Transverse colon (tissue), 4 donors: Measurements from ENCODE around the gene HIVEP1. TPM values are rescaled to one million over a fixed set of nuclear protein-coding genes. Genes with fewer than 3 reads are reported as not detected.

Experiments
- DNase-seq: peaks from one replicate; pipeline ENCODE4 v3.0.0-alpha.2; 2019
- H3K27ac ChIP-seq, 4 donors: fragments of 200-600 bp; sonication (generic); 2 replicates each; pipeline ENCODE4 v1.5.1; 2016 to 2018; ENCODE audit warnings: inconsistent platforms in 4 of 4
- H3K27me3 ChIP-seq: fragments of 200-600 bp; sonication (generic); 2 replicates; pipeline ENCODE4 v1.5.1; 2017; ENCODE audit warnings: inconsistent platforms
- H3K36me3 ChIP-seq, 4 donors: fragments of 200-600 bp; sonication (generic); 2 replicates each; pipeline ENCODE4 v1.5.1; 2017 to 2019; ENCODE audit warnings: inconsistent platforms in 4 of 4
- H3K4me1 ChIP-seq, 4 donors: fragments of 200-600 bp; sonication (generic); 2 replicates each; pipeline ENCODE4 v1.5.1; 2017 to 2020; ENCODE audit warnings: inconsistent platforms in 4 of 4
- H3K4me3 ChIP-seq, 4 donors: fragments of 200-600 bp; sonication (generic); 1 replicate in 1 of 4; 2 replicates in 3 of 4; pipeline versions ENCODE4 v1.5.1 to v1.6.1; 2017 to 2019; ENCODE audit warnings: inconsistent platforms in 4 of 4
- H3K9me3 ChIP-seq, 2 donors: fragments of 200-600 bp; sonication (generic); 2 replicates each; pipeline ENCODE4 v1.5.1; 2017 to 2019; ENCODE audit warnings: inconsistent platforms in 2 of 2
- EP300 ChIP-seq: sonication (generic); formaldehyde crosslinking; IDR thresholded peaks from one replicate; pipeline ENCODE4 v1.6.1; 2017; ENCODE audit warnings: antibody characterized with exemption, low read depth
- POLR2A ChIP-seq: fragments of 450-650 bp; IDR thresholded peaks from one replicate; pipeline ENCODE4 v1.6.1; 2016; ENCODE audit warnings: antibody characterized with exemption, mild to moderate bottlenecking, moderate library complexity
- POLR2AphosphoS5 ChIP-seq, 3 donors: sonication (generic); formaldehyde crosslinking; IDR thresholded peaks; one replicate each; pipeline ENCODE4 v1.6.1; 2016; ENCODE audit warnings: antibody characterized with exemption in 3 of 3
- WGBS, 2 donors: methylation state at CpG; one replicate each; pipeline ENCODE4 v1.1.5; 2018; ENCODE audit warnings: low coverage in 1 of 2; 5-methylcytosine and 5-hydroxymethylcytosine counted together
- in situ Hi-C, 4 donors: fragments of 200-750 bp; cut with MboI; loops; one replicate each; pipeline versions ENCODE4 v1.15.0 to v1.15.1; 2017; ENCODE audit warnings: low sequenced_read_pairs in 3 of 4, low pct_ligation_motif_present in 1 of 4, low pct_unique_long_range_greater_than_20kb in 1 of 4
- intact Hi-C: fragments of 100-400 bp; cut with DNase I; formaldehyde crosslinking; loops from one replicate; pipeline ENCODE4 v1.15.1; 2023; ENCODE audit warnings: low total_unique reads
- total RNA-seq, 4 donors: library from RNA; depleted of rRNA; stranded (reverse); fragments of >200 nt; gene quantifications; one replicate each; pipeline ENCODE4 v1.1.0, GENCODE V29; 2016
- TF ChIP-seq, protein P1 (sequence below), 5 experiments: fragments of 200-600 bp in 3 of 5; fragments of 450-650 bp in 2 of 5; sonication (generic) in 3 of 5; IDR thresholded peaks; 1 replicate in 2 of 5; 2 replicates in 3 of 5; pipeline ENCODE4 v1.5.1; 2016 to 2017; ENCODE audit warnings: antibody characterized with exemption in 5 of 5, inconsistent platforms in 3 of 5, mild to moderate bottlenecking in 2 of 5, moderate library complexity in 1 of 5

Gene HIVEP1
- total RNA-seq, 4 donors from 2014 or later, result 18.9 to 90.9 (median 30.5) TPM

GRCh38 chr6:12028213-12028612 lies 16.1 kb downstream of the HIVEP1 start:
- TF ChIP-seq POLR2A (no peak), EP300 (no peak), POLR2AphosphoS5 (IDR thresholded peaks at IDR 0.05) (no peak)
- TF ChIP-seq, protein P1, sequence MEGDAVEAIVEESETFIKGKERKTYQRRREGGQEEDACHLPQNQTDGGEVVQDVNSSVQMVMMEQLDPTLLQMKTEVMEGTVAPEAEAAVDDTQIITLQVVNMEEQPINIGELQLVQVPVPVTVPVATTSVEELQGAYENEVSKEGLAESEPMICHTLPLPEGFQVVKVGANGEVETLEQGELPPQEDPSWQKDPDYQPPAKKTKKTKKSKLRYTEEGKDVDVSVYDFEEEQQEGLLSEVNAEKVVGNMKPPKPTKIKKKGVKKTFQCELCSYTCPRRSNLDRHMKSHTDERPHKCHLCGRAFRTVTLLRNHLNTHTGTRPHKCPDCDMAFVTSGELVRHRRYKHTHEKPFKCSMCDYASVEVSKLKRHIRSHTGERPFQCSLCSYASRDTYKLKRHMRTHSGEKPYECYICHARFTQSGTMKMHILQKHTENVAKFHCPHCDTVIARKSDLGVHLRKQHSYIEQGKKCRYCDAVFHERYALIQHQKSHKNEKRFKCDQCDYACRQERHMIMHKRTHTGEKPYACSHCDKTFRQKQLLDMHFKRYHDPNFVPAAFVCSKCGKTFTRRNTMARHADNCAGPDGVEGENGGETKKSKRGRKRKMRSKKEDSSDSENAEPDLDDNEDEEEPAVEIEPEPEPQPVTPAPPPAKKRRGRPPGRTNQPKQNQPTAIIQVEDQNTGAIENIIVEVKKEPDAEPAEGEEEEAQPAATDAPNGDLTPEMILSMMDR (IDR thresholded peaks at IDR 0.05), result no peak
- in situ Hi-C loops, result no loop called here

GRCh38 chr6:12029979-12030737 lies 18.0 kb downstream of the HIVEP1 start:
- Histone ChIP-seq H3K36me3 (no peaks in the 10 kb centered on the region), H3K27me3 (no peaks in the 10 kb centered on the region), H3K9me3 (peaks cover 0 to 5% of the 10 kb centered on the region in 2 donors), H3K4me3 (no peak overlapping the region), H3K4me1 (peaks cover 7 to 52% (median 12%) of the 10 kb centered on the region in 4 donors), H3K27ac (no peak overlapping the region)
- TF ChIP-seq POLR2AphosphoS5 (IDR thresholded peaks at IDR 0.05) (no peak), POLR2A (no peak), EP300 (no peak)
- TF ChIP-seq, protein P1 (IDR thresholded peaks at IDR 0.05), result no peak
- 96 to 97% methylated on average over 4 of the region's 4 CpGs for WGBS, 2 donors
- intact Hi-C loops (no loop called here), in situ Hi-C loops (no loop called here)
- DNase-seq, result no peak

More at GRCh38 chr6:12028213-12028612, 16.1 kb downstream of the HIVEP1 start:
- intact Hi-C loops, result no loop called here
- no peak overlapping the region for H3K4me3 ChIP-seq
- H3K27ac ChIP-seq, result no peak overlapping the region
- no peak for DNase-seq
- 52 to 85% methylated on average over 2 to 4 of the region's 4 CpGs for WGBS, 2 donors
- H3K9me3 ChIP-seq, result peaks cover 0 to 5% of the 10 kb centered on the region in 2 donors
- no peaks in the 10 kb centered on the region for H3K36me3 ChIP-seq
- peaks cover 0 to 51% (median 17%) of the 10 kb centered on the region in 4 donors for H3K4me1 ChIP-seq
- H3K27me3 ChIP-seq, result no peaks in the 10 kb centered on the region

DNA sequence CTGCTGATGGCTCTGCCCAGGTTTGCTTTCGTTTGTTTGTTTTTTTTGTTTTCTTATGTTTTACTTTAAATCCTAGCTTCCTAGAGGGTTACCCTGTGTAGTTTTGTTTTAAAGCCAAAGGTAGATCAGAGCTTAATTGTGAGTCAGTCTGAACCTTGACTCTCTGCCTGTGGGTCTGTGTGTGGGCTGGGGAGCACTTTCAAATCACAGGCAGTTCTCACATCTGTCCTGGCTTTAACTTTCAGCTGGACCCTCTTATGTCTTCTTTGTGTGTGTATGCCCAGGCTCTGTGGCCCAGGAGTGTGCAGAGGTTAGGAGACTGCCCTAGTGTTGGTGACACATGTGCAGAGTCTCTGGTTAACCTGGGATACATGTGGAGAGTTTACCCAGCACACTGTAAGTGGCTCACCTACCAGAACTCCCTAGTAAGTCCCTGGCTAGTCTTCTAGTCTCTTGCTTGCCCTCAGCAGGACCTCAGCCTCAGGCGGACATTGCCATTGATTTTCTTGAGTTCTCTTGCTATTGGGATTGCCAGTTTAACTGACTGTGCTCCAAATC lies 19.0 kb downstream of the HIVEP1 start:
- TF ChIP-seq POLR2A (no peak), EP300 (no peak), POLR2AphosphoS5 (IDR thresholded peaks at IDR 0.05) (no peak)
- TF ChIP-seq, protein P1 (IDR thresholded peaks at IDR 0.05), result no peak
- H3K4me3 ChIP-seq, result no peak overlapping the region
- WGBS, 2 donors, result 88 to 100% methylated on average over 1 to 2 of the region's 2 CpGs
- H3K27ac ChIP-seq, result no peak overlapping the region
- peaks cover 0 to 5% of the 10 kb centered on the region in 2 donors for H3K9me3 ChIP-seq
- H3K4me1 ChIP-seq, result peaks cover 1 to 43% (median 10%) of the 10 kb centered on the region in 4 donors
- H3K27me3 ChIP-seq, result no peaks in the 10 kb centered on the region
- in situ Hi-C loops, result no loop called here
- DNase-seq, result no peak
- intact Hi-C loops, result no loop called here
- no peaks in the 10 kb centered on the region for H3K36me3 ChIP-seq

GRCh38 chr6:12032783-12033573 lies 20.9 kb downstream of the HIVEP1 start:
- Histone ChIP-seq H3K27me3 (no peaks in the 10 kb centered on the region), H3K4me1 (peaks cover 0 to 28% (median 7%) of the 10 kb centered on the region in 4 donors), H3K36me3 (no peaks in the 10 kb centered on the region), H3K4me3 (no peak overlapping the region), H3K27ac (no peak overlapping the region), H3K9me3 (peaks cover 0 to 5% of the 10 kb centered on the region in 2 donors)
- in situ Hi-C loops (no loop called here), intact Hi-C loops (no loop called here)
- WGBS, 2 donors, result 77 to 78% methylated on average over 7 to 8 of the region's 8 CpGs
- TF ChIP-seq EP300, result no peak
- TF ChIP-seq, protein P1 (IDR thresholded peaks at IDR 0.05), result no peak
- no peak for TF ChIP-seq POLR2AphosphoS5 (IDR thresholded peaks at IDR 0.05)
- TF ChIP-seq POLR2A, result no peak
- DNase-seq, result no peak
